ENCODE data around the gene FERMT3.
A peak's percentile ranks its signal among the peaks of the same experiment; 100 is the strongest.

DNA sequence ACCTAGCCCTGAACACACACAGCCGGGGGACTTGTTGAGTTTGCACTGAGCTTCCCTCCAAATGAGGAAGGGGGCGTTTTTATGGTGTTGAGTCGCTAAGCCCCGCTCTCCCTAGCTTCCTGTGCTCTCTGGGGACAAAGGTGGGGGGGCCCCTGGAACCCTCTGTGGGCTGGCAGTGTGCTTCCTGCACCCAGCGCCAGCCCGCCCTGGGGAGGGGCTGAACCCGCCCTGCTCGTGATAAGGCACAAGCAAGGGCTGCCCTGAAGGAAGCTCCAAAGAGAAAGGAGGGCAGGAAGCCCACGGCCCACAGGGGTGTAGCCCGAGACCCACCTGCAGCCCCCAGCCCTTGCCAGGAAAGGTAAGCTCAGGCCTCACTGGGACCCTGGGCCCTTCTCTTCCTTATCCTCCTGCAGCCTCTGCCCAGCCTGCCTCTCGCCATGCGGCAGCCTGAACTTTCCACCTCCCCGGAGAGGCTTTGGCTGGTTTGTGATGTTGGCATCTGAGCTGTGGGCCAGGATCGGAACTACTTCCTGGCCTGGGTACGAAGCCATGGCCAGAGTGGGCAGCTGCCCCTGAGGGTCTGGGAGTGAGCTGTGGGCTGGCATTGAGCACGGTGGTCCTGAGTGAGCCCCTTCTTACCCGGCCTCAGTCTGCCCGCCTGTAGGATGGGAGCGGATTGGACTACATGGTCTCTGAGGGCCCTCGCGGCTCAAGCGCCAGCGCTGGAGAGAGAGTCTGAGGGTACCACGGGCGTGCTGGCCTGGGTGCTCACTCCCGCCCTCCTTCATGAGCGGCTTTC, at the start of gene FERMT3:
- no peak for TF ChIP-seq EZH2 (IDR thresholded peaks at IDR 0.05; ENCODE audit: borderline replicate concordance, low read depth, low read length, severe bottlenecking)
- TF ChIP-seq, protein P1, sequence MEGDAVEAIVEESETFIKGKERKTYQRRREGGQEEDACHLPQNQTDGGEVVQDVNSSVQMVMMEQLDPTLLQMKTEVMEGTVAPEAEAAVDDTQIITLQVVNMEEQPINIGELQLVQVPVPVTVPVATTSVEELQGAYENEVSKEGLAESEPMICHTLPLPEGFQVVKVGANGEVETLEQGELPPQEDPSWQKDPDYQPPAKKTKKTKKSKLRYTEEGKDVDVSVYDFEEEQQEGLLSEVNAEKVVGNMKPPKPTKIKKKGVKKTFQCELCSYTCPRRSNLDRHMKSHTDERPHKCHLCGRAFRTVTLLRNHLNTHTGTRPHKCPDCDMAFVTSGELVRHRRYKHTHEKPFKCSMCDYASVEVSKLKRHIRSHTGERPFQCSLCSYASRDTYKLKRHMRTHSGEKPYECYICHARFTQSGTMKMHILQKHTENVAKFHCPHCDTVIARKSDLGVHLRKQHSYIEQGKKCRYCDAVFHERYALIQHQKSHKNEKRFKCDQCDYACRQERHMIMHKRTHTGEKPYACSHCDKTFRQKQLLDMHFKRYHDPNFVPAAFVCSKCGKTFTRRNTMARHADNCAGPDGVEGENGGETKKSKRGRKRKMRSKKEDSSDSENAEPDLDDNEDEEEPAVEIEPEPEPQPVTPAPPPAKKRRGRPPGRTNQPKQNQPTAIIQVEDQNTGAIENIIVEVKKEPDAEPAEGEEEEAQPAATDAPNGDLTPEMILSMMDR (IDR thresholded peaks at IDR 0.05; ENCODE audit: borderline replicate concordance, extremely low read depth, low read length, poor library complexity, severe bottlenecking), result peak; percentile 50
